Stimulated activated CD8-positive, alpha-beta memory T cell treated with anti-CD3 and anti-CD28 coated beads, Interleukin-2, amount 100 ng/mL, for 48 hours (primary cell): Measurements from ENCODE around the gene DHX8.

Source experiments
- DNase-seq, 2 donors: peaks; one replicate each; pipeline ENCODE4 v3.0.0-alpha.2; 2020; ENCODE audit warnings: low read depth in 2 of 2

DHX8 gene

DNA sequence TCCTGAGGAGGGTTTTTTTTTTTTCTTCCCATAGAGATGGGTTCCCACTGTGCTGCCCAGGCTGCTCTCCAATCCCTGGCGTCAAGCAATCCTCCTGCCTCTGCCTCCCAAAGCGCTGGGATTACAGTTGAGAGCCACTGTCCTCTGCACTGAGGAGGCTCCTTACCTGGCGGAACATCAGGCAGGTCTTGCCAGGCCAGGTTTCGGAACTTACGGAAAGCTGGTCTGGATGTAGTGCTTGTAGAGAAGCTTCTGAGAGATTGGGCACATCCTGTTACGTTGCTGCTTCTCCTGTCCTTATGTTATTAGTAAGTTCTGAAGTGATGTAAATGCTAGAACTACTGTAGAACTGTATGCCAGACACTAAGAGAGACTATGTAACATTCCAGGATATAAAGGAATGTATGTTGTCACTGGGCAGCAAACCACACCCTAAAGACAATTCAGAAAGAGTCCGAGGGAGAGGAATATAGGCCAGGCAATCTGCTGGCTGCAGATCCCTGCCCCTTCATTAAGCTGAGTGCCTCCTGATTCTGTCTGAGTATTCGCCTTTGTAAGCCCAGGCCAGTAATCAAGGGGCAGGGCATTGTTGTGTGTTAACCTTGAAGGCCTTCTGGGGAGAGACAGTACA, 41.3 kb downstream of the DHX8 start:
- DNase-seq = no peak

DNA sequence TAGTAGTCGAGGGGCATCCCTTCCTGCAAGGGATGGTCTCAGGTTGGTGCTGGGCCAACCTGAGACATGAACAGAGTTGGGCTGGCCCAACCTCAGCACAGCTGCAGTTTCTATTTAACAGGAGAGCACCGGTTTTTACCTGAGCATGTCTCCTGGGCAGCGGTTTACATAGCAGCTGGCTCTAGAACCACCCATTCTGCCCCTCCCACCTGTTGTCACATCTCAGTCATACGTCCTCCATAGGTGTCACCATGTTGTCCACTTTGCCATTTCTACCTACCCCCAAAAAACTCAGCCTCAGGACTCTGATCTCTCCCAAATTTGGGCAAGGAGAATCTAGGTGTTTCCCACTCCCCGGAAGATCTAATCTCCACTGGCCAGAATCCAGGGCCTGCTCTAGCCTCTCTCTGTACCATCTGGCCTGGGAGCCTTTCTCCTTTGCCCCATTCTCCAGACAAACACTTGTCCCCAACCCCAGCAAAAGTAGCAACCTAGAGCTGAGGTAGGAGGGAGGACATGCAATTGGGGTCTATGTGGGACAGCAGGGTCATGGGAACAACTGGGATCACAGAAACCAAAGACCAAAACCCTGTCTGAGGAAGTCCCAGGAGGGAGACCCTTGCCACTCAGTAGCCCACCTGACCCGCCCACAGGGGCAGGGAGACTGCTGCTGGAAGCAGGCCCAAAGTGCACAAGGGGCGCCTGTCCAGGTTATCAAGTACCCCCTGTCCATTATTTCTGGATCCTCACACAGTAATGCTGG, 43.3 kb downstream of the DHX8 start:
- no peak for DNase-seq

DNA sequence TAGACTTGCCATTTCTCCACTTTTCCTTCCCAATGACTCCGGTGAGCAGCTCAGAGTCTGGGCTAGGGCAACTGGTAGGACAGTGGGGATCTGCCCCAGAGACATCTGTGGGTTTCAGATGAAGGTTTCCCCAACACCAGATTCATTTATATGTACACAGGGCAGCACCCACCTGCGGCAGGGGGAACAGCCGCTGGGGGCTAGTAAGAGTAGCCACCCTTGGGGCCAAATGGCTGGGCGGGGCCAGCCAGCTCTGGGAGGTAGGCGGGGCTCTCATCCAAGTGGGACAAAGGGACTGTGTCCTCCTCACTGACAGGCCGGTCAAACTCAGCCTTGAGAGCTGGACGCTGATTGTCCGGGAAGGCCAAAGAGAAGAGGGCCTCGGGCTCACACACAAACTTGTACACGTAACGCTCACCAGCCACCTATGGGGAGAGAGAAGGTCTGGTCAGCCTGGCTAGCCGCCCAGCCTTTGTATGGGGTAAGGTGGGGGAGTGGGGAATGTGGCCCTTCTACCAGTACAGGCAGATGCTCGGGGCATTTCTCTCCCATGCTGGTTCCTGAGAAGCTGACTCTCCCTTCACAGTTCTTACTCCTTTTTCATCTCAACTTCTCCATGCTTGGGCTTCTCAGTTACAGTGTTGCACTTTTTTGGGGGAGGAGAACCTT, 44.7 kb downstream of the DHX8 start:
- DNase-seq = no peak

DNA sequence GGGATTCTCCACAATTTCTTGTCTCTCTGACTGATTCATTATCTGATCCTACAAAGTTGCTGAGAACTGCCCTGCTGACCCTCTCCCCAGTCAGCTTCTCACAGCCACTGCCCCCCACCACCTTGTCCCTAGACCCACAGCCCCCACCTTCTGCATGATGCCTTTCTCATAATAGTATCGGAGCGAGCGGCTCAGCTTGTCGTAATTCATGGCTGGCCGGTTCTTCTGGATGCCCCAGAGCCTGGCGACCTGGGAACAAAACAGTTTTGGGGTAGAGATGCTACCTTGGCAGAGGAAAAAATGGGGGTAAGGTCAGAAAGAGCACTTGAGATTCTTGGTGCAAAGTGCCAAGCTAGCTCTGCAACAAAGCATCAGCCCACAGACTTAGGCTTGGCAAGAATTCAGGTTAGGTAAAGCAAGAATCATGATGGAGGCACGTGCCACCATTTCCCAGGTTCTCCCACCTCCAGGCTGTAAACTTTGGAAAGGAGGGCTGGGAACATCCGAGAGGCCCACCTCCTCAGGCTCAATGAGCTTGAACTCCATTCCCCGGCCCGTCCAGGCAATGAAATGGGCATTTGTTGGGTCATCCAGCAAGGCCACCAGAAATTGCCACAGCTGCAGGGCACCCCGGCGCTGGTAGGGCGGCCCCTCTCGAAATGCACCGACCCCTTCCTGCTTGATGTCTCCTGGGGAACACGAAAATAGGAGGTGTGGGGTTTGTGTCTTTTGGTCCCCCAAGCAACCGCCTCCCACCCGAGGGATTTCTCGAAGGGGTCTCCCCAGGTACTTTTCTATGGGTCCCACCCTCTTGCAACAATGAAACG, 45.4 kb downstream of the DHX8 start:
- no peak for DNase-seq

DNA sequence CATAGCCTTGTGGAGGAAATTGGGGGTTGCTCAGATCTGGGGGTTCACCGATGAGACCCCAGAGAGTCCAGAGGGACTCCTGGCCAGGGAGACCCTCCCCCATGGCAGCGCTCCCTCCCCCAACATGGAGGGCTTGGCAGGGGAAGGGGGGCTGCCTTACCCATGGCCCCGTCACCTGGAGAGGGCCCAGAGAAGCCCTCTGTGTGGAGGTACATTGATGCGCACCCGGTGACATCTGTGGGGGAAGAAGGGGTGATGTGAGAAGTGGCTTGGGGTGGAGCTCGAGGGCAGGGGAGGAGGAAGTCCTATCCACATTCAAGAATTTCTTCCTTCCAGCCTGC, 46.1 kb downstream of the DHX8 start:
- DNase-seq = no peak

DNA sequence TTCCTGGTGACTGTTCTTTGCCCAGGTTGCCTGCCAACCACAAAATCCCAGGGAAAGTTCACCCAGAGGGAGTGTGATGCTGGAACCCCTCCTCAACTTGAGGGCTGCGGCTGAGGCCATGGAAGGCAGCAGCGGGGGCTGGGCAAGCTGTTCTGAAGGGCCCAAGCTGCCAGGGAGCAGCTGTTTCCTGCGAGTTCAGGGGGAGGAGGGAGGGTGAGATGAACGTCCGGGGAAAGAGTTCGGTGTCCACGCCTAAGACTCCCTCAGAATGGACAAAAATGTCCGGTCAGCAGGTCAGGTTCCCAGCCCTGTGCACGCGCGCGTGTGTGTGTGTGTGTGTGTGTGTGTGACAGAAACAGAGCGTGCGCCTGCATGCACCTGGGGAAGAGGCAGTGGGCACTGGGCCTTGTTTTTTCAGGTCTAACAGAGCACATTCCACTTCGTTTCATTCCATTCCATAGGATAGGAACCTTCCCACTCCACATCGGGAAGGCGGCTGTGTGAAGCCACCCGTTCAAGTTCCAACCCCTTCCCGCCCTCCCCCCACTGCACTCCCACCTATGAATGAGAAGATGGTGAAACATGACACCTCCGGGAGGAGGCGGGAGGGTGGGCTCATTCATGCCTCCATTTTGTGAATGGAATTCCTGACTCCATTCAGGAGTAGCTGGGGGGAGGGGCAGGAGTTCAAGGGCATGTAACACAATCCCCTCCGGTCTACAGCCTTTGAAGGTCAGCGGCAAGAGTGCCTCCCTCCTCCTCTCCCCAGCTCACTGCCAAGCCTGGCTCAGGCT, 46.7 kb downstream of the DHX8 start:
- no peak for DNase-seq

DNA sequence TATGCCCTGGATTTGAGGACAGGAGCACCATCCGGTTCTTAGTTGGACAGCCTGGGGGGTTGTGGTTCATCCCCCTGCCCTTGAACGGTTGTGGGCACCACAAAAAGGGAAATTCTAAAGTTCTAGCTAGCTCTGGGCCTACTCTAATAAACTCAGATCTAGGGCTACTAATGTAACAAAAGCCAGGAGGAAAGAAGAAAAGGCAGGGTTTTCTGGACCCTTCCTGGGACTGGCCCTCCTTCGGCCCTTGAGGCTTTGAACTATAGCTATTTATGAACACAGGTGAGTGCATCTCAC, 47.3 kb downstream of the DHX8 start:
- DNase-seq = no peak

DNA sequence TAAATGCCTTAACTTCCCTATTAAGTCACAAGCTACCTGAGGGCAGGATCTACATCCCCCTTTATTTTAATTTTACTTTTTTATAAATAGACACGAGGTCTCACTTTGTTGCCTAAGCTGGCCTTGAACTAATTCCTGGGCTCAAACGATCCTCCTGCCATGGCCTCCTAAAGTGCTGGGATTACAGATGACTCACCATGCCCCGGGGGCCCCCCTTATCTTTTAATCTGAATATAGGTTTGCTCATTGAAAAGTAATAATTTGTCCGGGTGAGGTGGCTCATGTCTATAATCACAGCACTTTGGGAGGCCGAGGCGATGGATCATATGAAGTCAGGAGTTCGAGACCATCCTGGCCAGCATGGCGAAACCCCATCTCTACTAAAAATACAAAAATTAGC, 48.2 kb downstream of the DHX8 start:
- DNase-seq = no peak

DNA sequence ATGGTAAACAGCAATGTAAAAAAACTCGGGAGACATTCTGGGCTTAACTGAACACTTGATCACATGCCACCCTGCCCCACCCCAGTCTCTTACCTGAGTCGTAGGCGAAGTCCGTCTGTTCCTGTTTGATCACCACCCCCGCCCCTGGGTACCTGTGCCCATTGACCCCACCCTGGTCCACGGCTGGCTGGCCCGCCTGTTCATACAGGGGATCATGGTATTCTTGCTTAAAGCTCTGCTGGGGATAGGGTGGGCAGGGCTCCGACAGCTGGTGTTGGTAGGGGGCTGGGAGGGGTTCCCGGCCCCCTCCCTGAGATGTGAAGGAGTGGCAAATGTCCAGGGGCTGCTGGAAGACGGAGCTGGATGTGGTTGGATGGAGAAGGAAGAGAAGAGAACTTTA, 48.8 kb downstream of the DHX8 start:
- no peak for DNase-seq

DNA sequence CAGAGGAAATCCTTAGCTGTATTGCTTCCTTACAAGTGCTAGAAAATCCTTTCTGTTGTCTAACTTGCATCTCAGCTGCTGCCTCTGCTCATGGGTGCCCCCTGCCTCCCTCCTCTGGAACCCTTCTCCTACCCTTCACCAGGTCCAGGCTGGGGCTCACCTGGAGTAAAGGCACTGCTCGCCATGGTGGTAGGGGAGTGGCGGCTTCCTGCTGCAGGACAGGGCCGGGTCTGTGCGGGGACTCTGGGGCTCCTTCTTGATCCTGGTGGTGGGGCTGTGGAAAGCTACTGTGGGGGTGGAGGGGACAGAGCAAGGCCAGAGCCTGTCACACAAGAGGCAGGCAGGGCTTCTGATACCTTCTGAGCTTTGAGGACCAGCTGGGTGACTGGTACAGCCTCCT, 49.9 kb downstream of the DHX8 start:
- no peak for DNase-seq

DNA sequence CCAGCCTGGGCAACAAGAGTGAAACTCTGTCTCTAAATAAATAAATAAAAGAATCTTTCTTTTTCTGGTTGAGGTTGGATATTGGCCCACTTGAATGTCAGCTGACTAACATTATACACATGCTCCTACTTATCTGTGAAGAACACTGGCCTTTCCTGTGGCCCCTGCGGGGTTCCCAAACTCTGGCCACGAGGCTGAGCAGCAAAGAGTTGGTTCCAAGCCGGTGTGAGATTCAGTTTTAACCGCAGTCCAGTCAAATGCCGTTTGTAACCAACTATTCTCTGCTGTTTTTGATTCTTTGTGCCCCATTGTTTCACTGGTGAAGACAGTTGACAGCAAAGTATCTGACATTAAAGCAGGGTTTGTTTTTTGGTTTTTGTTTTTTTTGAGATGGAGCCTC, 51.1 kb downstream of the DHX8 start:
- no peak for DNase-seq

DNA sequence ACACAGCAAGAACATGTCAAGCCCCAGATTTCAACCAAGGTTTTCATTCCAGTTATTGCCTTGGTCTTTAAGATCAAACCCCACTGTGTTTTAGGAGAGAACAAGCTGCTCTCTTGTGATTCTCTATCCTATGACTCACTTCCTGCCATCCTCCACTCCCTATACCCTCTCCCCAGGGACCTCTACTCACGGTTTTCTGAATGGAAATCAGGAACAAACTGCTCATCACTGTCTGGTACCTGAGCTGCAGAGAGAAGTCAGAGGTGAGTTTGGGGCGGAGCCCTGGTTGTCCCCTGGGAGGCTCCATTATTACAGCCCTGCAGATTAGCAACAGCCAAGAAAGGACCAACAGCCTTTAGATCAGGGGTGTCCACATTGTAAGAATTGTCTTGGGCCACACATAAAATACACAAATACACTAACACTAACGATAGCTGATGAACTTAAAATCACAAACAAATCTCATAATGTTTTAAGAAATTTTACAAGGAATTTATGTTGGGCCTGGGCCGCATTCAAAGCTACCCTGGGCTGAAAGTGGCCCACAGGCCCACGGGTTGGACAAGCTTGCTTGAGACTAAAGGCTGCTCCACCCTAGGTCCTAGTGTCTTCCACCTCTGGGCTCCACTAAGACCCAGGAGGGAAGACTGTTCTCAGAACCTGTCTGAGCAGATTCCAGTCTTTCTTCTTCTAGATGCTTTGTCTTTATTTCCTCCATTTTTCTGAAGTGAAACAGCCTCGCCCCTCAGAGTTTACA, 52.6 kb downstream of the DHX8 start:
- DNase-seq = no peak

DNA sequence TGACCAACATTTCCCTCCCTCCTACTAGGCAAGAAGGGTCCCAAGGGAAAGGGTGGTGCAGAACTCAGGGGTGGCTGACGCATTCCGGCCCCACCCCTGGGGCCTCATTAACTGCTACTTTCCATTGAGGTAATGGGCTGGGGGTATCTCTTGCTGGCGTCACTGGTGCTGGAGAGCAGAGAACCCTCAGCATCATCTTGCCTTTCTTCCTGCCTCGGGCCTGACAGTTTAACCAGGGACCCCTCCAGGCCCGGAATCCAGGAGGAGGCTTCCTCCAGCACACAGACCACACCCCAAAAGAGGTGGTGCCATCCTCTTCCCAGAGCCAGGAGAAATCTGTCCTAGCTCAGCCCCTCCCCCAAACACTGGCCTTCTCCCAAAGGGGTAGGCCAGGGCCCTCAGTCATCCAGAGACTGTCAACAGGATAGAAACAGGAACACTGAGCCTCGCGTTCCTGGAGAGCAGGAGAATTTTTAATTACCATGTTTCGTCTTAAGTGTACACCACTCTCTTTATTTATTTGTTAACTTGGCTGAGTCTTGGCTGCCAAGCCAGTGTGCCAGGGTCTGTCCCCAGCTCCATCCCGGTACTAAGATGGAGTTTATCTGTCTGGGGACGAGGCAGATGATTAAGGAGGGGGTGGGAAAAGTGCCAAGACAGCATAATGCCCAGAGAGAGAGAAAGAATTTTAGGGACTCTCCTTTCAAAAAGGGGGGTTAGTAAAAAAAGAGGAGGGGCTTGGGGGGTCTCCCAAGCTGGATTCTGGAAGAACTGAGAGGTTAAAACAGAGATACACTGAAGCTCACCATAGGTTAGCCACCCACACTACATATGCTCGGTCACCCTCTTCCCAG, 57.3 kb downstream of the DHX8 start:
- no peak for DNase-seq

DNA sequence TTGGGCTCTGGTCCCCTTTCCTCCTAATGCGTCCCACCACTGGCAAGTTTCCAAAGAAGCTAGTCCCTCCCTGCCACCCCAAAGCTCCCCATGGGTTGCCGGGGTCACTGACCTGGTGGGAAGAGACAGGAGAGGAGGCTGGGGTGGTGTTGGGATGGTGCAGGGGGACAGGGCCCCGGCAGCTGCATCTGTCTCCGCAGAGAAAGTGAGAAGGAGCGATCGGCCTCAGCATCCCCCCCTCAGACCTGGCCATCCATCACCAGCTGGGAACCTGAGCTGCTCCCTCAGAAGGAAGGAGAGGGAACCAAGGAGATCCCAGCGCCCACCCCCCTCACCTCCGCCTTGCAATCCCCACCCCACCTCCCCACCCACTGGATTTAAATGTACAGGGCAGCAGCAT, 59.1 kb downstream of the DHX8 start:
- DNase-seq = no peak

DNA sequence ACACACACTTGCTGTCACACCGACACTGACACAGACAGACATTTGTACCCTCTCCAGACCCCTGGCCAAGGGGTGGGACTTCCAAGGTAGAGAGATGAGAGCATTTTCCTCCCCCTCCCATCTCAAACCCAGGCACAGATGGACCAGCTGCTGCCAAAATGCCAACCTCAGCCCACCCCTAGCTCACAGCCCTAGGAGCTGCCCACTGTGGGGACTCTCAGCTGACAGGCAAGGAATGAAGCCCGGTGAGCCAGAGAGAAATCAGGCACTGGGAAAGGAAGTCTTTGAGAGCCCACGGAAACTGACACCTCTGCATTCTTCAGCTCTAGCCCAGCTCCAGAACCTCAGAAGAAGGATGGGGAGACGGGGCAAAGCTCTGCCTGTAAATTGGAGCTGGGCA, 59.5 kb downstream of the DHX8 start:
- DNase-seq = no peak

DNA sequence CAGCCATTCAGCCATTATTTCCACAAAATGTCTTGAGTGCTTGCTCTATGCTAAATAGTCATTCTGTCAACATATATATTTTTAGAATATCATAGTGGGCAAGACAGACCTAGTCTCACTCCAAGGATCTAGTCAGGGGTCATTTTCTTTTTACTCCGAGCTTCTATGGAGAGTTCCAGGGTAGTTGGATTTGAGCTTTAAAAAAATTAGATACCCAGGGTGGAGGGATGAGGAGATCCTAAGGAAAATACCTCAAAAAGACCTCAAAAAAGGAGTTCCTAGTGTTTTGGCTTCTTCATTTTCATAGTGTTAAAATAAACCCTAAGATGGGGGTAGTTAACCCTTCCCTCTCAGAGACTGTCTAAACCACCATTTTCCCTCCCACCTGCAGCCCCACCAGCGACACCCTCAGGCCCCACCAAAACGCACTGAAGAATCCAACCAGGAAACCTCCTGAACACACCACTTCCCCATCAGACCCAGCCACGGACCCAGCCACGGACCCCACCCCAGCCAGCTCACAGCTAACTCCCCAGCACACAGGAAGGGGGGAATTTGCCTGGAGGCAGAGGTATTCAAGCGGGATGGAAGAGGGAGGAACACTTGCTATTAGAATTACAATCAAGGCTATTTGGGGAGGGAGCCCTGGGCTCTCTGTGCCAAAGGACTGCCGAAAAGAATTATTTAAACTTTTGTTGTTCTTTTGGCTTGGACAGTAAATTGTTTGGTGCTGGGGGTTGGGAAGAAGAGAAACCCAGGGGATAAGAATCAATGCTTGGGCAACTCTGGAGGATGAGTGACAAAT, 60.2 kb downstream of the DHX8 start:
- DNase-seq = no peak

DNA sequence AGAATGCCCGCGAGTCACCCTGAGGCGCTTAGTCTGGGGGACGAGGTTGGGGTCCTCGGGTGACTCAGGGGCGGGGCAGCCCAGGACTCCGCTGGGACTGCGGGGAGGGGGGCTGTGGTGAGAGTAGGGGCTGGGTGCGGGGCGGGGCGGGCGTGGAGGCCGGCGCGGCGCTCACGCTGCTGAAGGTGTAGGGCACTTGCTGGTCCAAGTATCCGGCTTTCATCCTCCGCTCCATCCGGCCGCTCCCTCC, 61.5 kb downstream of the DHX8 start:
- DNase-seq = peak in 1 of 2 donors; percentile 3

DNA sequence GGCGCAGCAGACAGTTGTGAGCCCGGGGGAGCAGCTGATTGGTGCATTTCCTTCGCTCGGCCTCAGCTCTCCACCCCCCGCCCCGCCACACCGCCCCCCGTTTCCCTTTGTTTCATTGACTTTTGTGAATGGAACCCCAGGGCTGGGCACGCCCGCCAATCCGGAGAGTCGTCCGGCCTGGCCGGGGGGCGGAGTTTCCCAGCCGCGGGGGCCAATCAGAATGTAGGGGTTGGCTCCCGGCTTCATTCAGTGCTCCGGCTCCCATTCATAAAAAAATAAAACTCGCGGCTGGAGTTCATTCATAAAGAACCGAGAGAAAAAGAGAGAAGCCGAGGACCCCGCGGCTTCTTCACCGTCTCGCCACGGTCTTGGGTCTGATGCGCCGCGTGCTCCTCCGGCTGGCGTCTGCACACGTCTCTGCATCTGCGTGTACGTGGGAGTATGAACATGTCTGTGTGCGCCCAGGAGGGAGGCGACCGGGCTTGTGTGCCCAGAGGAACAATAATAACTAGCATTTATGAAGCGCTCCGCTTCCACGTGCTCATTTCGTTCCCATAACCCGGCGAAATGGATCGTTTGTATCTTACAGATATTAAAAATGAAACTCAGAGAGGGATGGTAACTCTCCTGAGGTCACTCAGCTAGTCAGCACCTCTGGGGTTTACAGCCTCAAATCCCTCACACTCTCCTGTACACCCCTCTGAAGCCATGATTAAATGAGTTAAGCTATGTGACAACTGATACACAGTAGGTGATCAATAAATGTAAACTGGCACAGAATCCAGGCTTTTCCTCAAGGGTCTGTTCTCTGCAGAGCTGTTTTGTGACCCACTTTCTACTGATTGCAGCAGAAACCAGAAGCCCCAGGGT, 62.8 kb downstream of the DHX8 start, which contains the start of gene ETV4:
Gene ETV4, minus strand, starts transcription at position 22 of the 870 bp plus-strand sequence. CDS start 723 bp downstream, outside the sequence.
- DNase-seq = peak; percentile 92

DNA sequence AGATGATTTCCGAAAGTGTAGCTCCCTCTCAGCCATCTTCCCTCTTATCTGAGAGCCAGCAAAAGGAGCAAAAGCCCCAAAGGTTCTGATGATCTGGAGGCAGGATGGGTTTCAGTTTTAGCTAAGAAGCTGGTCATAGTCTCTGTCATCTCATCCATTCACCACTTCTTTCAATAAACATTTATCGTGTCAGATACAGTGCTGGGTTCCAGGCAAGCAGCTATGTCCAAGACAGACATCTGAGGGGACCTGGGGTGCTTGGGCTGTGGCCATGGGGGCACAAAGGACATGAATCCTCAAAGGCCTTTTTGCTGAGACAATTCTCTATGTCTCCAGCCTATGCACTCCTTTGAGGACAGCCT, 63.4 kb downstream of the DHX8 start:
- no peak for DNase-seq
